Caco-2 (cell line): ENCODE data around the gene NUP160. TPM values are rescaled to one million over a fixed set of nuclear protein-coding genes. Genes with fewer than 3 reads are reported as not detected.

Experiments
- BruUV-seq: library from RNA; stranded (reverse); fragments of 400-500 nt; replicated peaks from 2 replicates; lab custom pipeline; 2021; lab: Mats Ljungman, UMichigan
- CTCF ChIA-PET: fragments of 300-600 bp; sonication (Branson Sonifier 250); formaldehyde crosslinking; loops from one replicate; lab custom pipeline; 2022; ENCODE audit warnings: antibody characterized with exemption; lab: Charles Lee
- POLR2A ChIA-PET: fragments of 300-600 bp; sonication (Branson Sonifier 250); formaldehyde crosslinking; loops from one replicate; lab custom pipeline; 2022; ENCODE audit warnings: antibody characterized with exemption; lab: Charles Lee
- DNase-seq, 2 experiments: peaks; one replicate each; pipeline versions ENCODE4 v3.0.0 to v3.0.0-alpha.2; 2020 to 2022
- H3K27me3 ChIP-seq: replicated peaks from 2 replicates; pipeline ENCODE4 v1.6.0; 2011; ENCODE audit warnings: low read length; ENCODE audit not compliant: control insufficient read depth, insufficient read depth
- H3K36me3 ChIP-seq: 2 replicates; pipeline ENCODE4 v1.5.1; 2011; ENCODE audit warnings: low read length; ENCODE audit not compliant: control insufficient read depth, insufficient read depth
- H3K4me1 ChIP-seq: fragments of 250-450 bp; sonication (Bioruptor Pico); 2 replicates; pipeline ENCODE4 v1.5.1; 2020; ENCODE audit warnings: mild to moderate bottlenecking
- H3K4me3 ChIP-seq: 2 replicates; pipeline ENCODE4 v1.5.1; 2011; ENCODE audit warnings: low read depth, mild to moderate bottlenecking, control low read depth, low read length
- H3K9me3 ChIP-seq: fragments of 250-450 bp; sonication (Bioruptor Pico); 2 replicates; pipeline ENCODE4 v1.5.1; 2020; ENCODE audit warnings: mild to moderate bottlenecking, moderate library complexity
- H3K27ac Mint-ChIP-seq: one replicate; pipeline ENCODE4 v1.8.0; 2022; ENCODE audit warnings: mixed read lengths; ENCODE audit not compliant: unreplicated experiment
- H3K27me3 Mint-ChIP-seq: one replicate; pipeline ENCODE4 v1.8.0; 2022; ENCODE audit warnings: mixed read lengths; ENCODE audit not compliant: insufficient read depth, unreplicated experiment
- H3K36me3 Mint-ChIP-seq: one replicate; pipeline ENCODE4 v1.8.0; 2022; ENCODE audit warnings: mild to moderate bottlenecking, mixed read lengths; ENCODE audit not compliant: insufficient read depth, unreplicated experiment
- H3K4me1 Mint-ChIP-seq: one replicate; pipeline ENCODE4 v1.8.0; 2022; ENCODE audit warnings: low read depth, mixed read lengths; ENCODE audit not compliant: unreplicated experiment
- H3K4me3 Mint-ChIP-seq: one replicate; pipeline ENCODE4 v1.8.0; 2022; ENCODE audit warnings: mild to moderate bottlenecking, moderate library complexity, mixed read lengths; ENCODE audit not compliant: unreplicated experiment
- H3K9me3 Mint-ChIP-seq: one replicate; pipeline ENCODE4 v1.8.0; 2022; ENCODE audit warnings: mixed read lengths; ENCODE audit not compliant: unreplicated experiment
- intact Hi-C: fragments of 100-400 bp; cut with micrococcal nuclease; formaldehyde crosslinking; loops from one replicate; pipeline ENCODE4 v1.10.0; 2022; ENCODE audit not compliant: unreplicated experiment
- total RNA-seq: library from RNA; stranded (reverse); gene quantifications from 2 replicates; pipeline ENCODE4 v1.2.3, GENCODE V29; 2022
- TF ChIP-seq, protein P1 (sequence below), 2 experiments: fragments of 200-600 bp in 1 of 2; IDR thresholded peaks; 1 replicate in 1 of 2; 2 replicates in 1 of 2; pipeline versions ENCODE4 v1.5.1 to v1.8.0; 2011 to 2022; ENCODE audit warnings: antibody characterized with exemption in 1 of 2, control low read depth in 1 of 2, inconsistent platforms in 1 of 2, low read depth in 1 of 2, low read length in 1 of 2, mild to moderate bottlenecking in 1 of 2, moderate library complexity in 1 of 2; ENCODE audit not compliant: insufficient read depth in 1 of 2, severe bottlenecking in 1 of 2, unreplicated experiment in 1 of 2

Gene NUP160
- total RNA-seq, 1 experiment from 2014 or later: 72.9 TPM

DNA sequence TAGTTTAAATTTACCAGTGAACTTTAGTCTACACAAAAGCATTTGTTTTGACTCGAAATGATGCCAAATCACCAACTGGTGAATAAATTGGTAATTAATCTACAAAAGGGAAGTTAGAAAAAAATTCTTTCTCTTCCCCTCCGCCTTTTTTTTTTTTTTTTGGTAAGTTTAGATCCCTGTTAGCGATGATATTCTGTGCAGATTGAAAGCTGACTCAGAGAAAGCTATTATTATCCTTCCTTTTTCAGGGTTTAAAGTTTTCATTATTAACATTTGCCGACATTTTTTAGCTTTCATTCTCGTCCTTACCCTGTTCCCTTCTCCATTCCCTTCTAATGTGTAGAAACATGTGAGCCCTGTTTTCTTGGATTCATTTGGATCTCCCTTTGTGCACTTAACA is 16.8 kb upstream of the NUP160 start:
- H3K4me1 ChIP-seq: peaks cover 15% of the 10 kb centered on the region
- no peak for DNase-seq
- no peaks in the 10 kb centered on the region for H3K9me3 ChIP-seq
- no peak overlapping the region for H3K4me3 Mint-ChIP-seq
- peaks cover 2% of the 10 kb centered on the region for H3K27me3 Mint-ChIP-seq
- no peaks in the 10 kb centered on the region for H3K27me3 ChIP-seq
- intact Hi-C loops: no loop called here
- CTCF ChIA-PET: no interaction called here
- no peaks in the 10 kb centered on the region for H3K36me3 ChIP-seq
- no peaks in the 10 kb centered on the region for H3K9me3 Mint-ChIP-seq
- H3K4me3 ChIP-seq: no peak overlapping the region
- BruUV-seq: no TSS peak
- H3K27ac Mint-ChIP-seq: no peak overlapping the region
- no peaks in the 10 kb centered on the region for H3K36me3 Mint-ChIP-seq
- POLR2A ChIA-PET: no interaction called here
- TF ChIP-seq, protein P1, sequence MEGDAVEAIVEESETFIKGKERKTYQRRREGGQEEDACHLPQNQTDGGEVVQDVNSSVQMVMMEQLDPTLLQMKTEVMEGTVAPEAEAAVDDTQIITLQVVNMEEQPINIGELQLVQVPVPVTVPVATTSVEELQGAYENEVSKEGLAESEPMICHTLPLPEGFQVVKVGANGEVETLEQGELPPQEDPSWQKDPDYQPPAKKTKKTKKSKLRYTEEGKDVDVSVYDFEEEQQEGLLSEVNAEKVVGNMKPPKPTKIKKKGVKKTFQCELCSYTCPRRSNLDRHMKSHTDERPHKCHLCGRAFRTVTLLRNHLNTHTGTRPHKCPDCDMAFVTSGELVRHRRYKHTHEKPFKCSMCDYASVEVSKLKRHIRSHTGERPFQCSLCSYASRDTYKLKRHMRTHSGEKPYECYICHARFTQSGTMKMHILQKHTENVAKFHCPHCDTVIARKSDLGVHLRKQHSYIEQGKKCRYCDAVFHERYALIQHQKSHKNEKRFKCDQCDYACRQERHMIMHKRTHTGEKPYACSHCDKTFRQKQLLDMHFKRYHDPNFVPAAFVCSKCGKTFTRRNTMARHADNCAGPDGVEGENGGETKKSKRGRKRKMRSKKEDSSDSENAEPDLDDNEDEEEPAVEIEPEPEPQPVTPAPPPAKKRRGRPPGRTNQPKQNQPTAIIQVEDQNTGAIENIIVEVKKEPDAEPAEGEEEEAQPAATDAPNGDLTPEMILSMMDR (IDR thresholded peaks at IDR 0.05; ENCODE audit: insufficient read depth in 1 of 2, low read depth in 1 of 2, low read length in 1 of 2, severe bottlenecking in 1 of 2, unreplicated experiment in 1 of 2): no peak
- peaks cover 6% of the 10 kb centered on the region for H3K4me1 Mint-ChIP-seq

DNA sequence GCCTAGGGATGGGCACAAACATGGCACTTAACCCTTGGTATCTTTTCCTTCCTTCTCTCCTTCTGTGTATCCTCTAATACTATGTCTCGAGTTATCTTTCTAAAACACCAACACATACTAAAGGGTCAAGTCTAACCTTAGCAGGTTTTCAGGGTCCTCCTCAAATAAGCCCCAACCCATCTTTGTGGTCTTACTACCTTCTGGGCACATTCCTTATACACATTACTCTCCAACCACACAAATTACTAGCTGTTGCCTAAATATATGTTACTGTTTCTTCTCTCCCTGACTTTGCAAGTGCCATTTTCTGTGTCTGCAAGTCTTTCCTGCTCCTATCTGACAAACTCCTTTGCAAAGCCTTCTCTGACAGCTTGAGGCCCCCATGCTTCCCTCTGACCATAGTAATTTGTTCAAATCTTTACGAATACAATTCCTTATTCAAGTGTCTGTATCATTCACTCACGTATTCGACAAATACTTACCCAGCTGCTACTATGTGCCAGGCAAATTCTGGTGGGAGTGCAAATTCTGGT is 15.8 kb upstream of the NUP160 start:
- no TSS peak for BruUV-seq
- no peak overlapping the region for H3K4me3 Mint-ChIP-seq
- TF ChIP-seq, protein P1 (IDR thresholded peaks at IDR 0.05; ENCODE audit: insufficient read depth in 1 of 2, low read depth in 1 of 2, low read length in 1 of 2, severe bottlenecking in 1 of 2, unreplicated experiment in 1 of 2): no peak
- H3K9me3 Mint-ChIP-seq: no peaks in the 10 kb centered on the region
- H3K27me3 Mint-ChIP-seq: peaks cover 2% of the 10 kb centered on the region
- no peaks in the 10 kb centered on the region for H3K36me3 ChIP-seq
- intact Hi-C loops: no loop called here
- no peak for DNase-seq
- CTCF ChIA-PET: no interaction called here
- POLR2A ChIA-PET: no interaction called here
- H3K27ac Mint-ChIP-seq: no peak overlapping the region
- peaks cover 17% of the 10 kb centered on the region; the same call in 1 of the 2 replicates for H3K4me1 ChIP-seq
- H3K4me1 Mint-ChIP-seq: peaks cover 1% of the 10 kb centered on the region
- no peak overlapping the region for H3K4me3 ChIP-seq
- no peaks in the 10 kb centered on the region for H3K9me3 ChIP-seq
- no peaks in the 10 kb centered on the region for H3K36me3 Mint-ChIP-seq
- no peaks in the 10 kb centered on the region for H3K27me3 ChIP-seq

DNA sequence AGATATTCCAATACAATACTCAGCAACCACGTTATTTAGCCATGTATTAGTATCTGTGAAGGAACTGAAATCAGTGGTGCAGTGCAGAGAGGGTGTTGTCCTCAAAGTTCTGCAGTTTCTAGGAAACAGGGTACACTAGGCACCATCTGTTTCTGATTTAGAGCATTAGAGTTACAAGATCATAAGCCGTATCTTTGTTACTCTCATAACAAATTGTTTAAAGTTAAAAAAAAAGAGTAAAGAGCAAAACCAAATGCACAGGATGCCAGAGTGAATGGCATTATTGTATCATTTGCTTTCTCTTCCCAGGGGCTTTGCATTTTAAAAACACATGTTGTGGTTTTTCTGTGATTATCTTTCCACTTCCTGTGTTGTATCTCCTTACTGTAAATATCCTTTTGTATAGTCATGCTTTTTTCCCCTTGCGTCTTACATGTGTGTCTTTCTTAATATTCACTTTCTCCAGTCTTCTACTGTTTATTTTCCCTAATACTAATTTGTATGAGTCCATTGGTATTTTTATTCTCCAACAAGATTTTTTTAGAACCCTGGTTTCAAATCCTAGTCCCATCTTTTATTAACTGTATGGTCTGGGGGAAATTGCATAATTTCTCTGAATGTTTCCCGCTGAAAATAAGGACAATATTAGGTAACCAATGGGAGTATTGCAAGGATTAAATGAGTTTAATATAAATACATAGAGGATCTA is 15.2 kb upstream of the NUP160 start:
- H3K9me3 Mint-ChIP-seq: no peaks in the 10 kb centered on the region
- CTCF ChIA-PET: no interaction called here
- no TSS peak for BruUV-seq

More for the DNA sequence above, 15.2 kb upstream of the NUP160 start:
- Histone ChIP-seq H3K4me1 (peaks cover 17% of the 10 kb centered on the region; the same call in 1 of the 2 replicates), H3K4me3 (no peak overlapping the region), H3K27me3 (no peaks in the 10 kb centered on the region), H3K36me3 (no peaks in the 10 kb centered on the region), H3K9me3 (no peaks in the 10 kb centered on the region)
- intact Hi-C loops: no loop called here
- TF ChIP-seq, protein P1 (IDR thresholded peaks at IDR 0.05; ENCODE audit: insufficient read depth in 1 of 2, low read depth in 1 of 2, low read length in 1 of 2, severe bottlenecking in 1 of 2, unreplicated experiment in 1 of 2): no peak
- no peaks in the 10 kb centered on the region for H3K36me3 Mint-ChIP-seq
- POLR2A ChIA-PET: no interaction called here
- H3K27ac Mint-ChIP-seq: no peak overlapping the region
- no peak overlapping the region for H3K4me3 Mint-ChIP-seq
- no peaks in the 10 kb centered on the region for H3K4me1 Mint-ChIP-seq
- peaks cover 2% of the 10 kb centered on the region for H3K27me3 Mint-ChIP-seq
- DNase-seq: no peak
